Thyroid gland (tissue), 4 donors: ENCODE measurements around the gene KRT39.

ENCODE experiments used
- CTCF ChIP-seq, 6 experiments: fragments of 200-600 bp in 3 of 6; fragments of 450-650 bp in 3 of 6; sonication (generic) in 3 of 6; IDR thresholded peaks; one replicate each; pipeline ENCODE4 v1.5.1; 2016 to 2019; ENCODE audit warnings: antibody characterized with exemption in 6 of 6, mild to moderate bottlenecking in 2 of 6, inconsistent platforms in 1 of 6, moderate library complexity in 1 of 6
- POLR2A ChIP-seq, 2 donors: fragments of 450-650 bp; IDR thresholded peaks; one replicate each; pipeline ENCODE4 v1.6.1; 2017; ENCODE audit warnings: antibody characterized with exemption in 2 of 2, mild to moderate bottlenecking in 2 of 2, moderate library complexity in 1 of 2

DNA sequence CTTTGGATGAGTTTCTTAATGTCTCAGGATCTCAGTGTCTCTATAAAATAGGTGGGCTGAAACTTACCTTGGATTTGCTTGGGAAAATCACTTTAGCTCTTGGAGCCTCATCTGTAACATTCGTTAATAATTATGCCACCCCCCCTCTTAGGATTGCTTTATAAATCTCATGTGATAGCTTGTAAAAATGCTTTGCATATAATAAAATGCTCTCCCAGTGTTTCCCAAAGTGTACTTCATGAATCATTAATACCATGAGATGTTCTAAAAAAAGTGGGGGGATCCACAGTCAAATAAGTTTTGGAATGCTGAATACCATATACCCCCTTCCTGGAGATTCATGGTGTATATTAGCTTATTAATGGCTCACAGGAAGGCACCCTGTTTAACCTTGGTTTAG is 5.2 kb downstream of the KRT39 start:
- no peak for TF ChIP-seq CTCF (IDR thresholded peaks at IDR 0.05)
- no peak for TF ChIP-seq POLR2A (IDR thresholded peaks at IDR 0.05)
